Activated CD4-positive, alpha-beta T cell treated with anti-CD3 and anti-CD28 coated beads, Interleukin-2, amount 10 ng/mL, durations not matched to agents 7 days and 5 days (primary cell): Measurements from ENCODE around the gene COL1A1. TPM values are rescaled to one million over a fixed set of nuclear protein-coding genes. Genes with fewer than 3 reads are reported as not detected.

Experiments used
- CTCF ChIA-PET: fragments of 350-600 bp; sonication (Branson Sonifier 250); formaldehyde crosslinking; loops from one replicate; lab custom pipeline; 2021; ENCODE audit warnings: antibody characterized with exemption; lab: Charles Lee
- POLR2A ChIA-PET: fragments of 350-600 bp; sonication (Branson Sonifier 250); formaldehyde crosslinking; loops from one replicate; lab custom pipeline; 2021; ENCODE audit warnings: antibody characterized with exemption; lab: Charles Lee
- DNase-seq: peaks from one replicate; pipeline ENCODE4 v3.0.0-alpha.2; 2020
- H3K27ac Mint-ChIP-seq: one replicate; pipeline ENCODE4 v1.8.0; 2021; ENCODE audit warnings: mild to moderate bottlenecking, moderate library complexity, mixed read lengths
- H3K27me3 Mint-ChIP-seq: one replicate; pipeline ENCODE4 v1.8.0; 2021; ENCODE audit warnings: mixed read lengths
- H3K36me3 Mint-ChIP-seq: one replicate; pipeline ENCODE4 v1.8.0; 2021; ENCODE audit warnings: low read depth, mixed read lengths
- H3K4me1 Mint-ChIP-seq: one replicate; pipeline ENCODE4 v1.8.0; 2021; ENCODE audit warnings: mixed read lengths
- H3K4me3 Mint-ChIP-seq: one replicate; pipeline ENCODE4 v1.8.0; 2021; ENCODE audit warnings: mild to moderate bottlenecking, moderate library complexity, mixed read lengths
- H3K9me3 Mint-ChIP-seq: one replicate; pipeline ENCODE4 v1.8.0; 2021; ENCODE audit warnings: mixed read lengths
- total RNA-seq, 2 experiments: library from RNA; stranded (reverse); gene quantifications; one replicate each; pipeline ENCODE4 v1.2.3, GENCODE V29; 2021

COL1A1 gene
- under 1 TPM; 0.31 to 0.55 TPM for total RNA-seq

DNA sequence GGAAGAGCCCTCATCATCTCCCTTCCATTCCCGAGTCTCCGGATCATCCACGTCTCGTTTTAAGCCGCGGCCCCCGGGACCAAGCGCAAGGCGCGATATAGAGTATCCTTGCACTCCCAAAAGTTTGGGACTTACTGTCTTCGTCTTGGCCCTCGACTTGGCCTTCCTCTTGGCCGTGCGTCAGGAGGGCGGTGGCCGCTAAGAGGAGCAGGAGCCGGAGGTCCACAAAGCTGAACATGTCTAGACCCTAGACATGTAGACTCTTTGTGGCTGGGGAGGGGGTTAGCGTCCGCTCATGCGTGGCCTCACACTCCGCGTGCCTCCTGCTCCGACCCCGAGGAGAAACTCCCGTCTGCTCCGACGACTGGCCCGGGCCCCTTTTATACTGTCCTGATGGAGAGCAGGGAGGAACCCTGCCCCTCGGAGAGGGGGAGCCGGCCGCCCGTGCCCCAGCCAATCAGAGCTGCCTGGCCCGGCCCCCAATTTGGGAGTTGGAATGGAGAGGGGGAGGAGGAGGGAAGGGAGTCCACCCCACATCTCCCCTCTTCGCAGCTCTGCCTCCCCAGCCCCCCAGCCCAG, at the start of gene COL1A1:
TSS of gene COL1A1 (minus strand) at position 356 of the 579 bp plus-strand sequence. CDS start at position 238, 118 bp downstream.
- CTCF ChIA-PET = interaction anchor here (0.8 to 7.3 kb wide), 24 partner anchors 8 to 196 kb away, joined by 3 to 133 read pairs (median 7); partner anchors contain the start of genes LRRC59 and TMEM92
- H3K4me1 Mint-ChIP-seq = peaks cover 22% of the 10 kb centered on the region
- peaks cover 61% of the 10 kb centered on the region for H3K27me3 Mint-ChIP-seq
- POLR2A ChIA-PET = interaction anchor here (0.8 kb wide), 1 partner anchor 275 kb away, joined by 6 read pairs; no protein-coding TSS in a partner anchor
- no peak for DNase-seq
- H3K36me3 Mint-ChIP-seq = no peaks in the 10 kb centered on the region
- H3K9me3 Mint-ChIP-seq = no peaks in the 10 kb centered on the region
- peak within 1 kb of the TSS; percentile 64 for H3K4me3 Mint-ChIP-seq
- H3K27ac Mint-ChIP-seq = peak within 1 kb of the TSS; percentile 9

- Mint-ChIP-seq H3K4me1 (no peaks in the 10 kb centered on the region), H3K36me3 (peaks cover 2% of the 10 kb centered on the region), H3K4me3 (no peak overlapping the region), H3K9me3 (peaks cover 12% of the 10 kb centered on the region), H3K27me3 (peaks cover 28% of the 10 kb centered on the region), H3K27ac (no peak overlapping the region)
- POLR2A ChIA-PET = no interaction called here
- no peak for DNase-seq
- CTCF ChIA-PET = no interaction called here
Measured at GRCh38 chr17:50248255-50248654, 46.8 kb upstream of the COL1A1 start.

DNA sequence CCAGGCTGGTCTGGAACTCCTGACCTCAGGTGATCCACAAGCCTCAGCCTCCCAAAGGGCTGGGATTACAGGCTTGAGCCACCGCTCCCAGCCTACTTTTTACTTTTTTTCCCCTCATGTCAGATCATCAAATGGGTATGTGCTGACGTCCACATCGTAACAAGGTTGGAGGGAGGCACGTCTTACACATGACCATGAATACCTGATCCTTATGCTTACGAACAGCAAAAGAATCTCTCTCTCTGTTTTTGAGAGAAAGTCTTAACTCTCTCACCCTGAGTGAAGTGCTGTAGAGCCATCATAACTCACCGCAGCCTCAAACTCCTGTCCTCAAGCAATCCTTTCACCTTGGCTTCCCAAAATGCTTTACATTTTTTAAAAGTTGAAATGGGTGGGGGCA, 43.3 kb upstream of the COL1A1 start:
- ChIA-PET POLR2A (no interaction called here), CTCF (no interaction called here)
- Mint-ChIP-seq H3K4me3 (no peak overlapping the region), H3K27ac (no peak overlapping the region), H3K4me1 (no peaks in the 10 kb centered on the region), H3K27me3 (peaks cover 30% of the 10 kb centered on the region), H3K36me3 (peaks cover 2% of the 10 kb centered on the region), H3K9me3 (peaks cover 12% of the 10 kb centered on the region)
- DNase-seq = no peak

DNA sequence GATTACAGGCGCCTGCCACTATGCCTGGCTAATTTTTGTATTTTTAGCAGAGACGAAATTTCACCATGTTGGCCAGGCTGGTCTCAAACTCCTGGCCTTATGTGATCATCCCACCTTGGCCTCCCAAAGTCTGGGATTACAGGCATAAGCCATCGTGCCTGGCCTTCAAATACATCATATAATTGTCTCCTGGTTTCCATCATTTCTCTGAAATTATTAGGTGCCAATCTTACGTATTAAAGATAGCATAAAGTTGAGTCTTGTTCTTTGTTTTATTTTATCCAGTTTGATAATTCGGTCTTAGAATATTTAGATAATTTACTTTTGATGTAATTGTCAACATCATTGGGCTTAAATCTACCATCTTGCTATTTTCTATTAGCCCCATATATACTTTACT, 40.0 kb upstream of the COL1A1 start:
- H3K4me1 Mint-ChIP-seq = no peaks in the 10 kb centered on the region
- no peak overlapping the region for H3K4me3 Mint-ChIP-seq
- POLR2A ChIA-PET = no interaction called here
- no peaks in the 10 kb centered on the region for H3K9me3 Mint-ChIP-seq
- no peak for DNase-seq
- H3K36me3 Mint-ChIP-seq = no peaks in the 10 kb centered on the region
- H3K27me3 Mint-ChIP-seq = peaks cover 37% of the 10 kb centered on the region
- no peak overlapping the region for H3K27ac Mint-ChIP-seq
- CTCF ChIA-PET = no interaction called here

DNA sequence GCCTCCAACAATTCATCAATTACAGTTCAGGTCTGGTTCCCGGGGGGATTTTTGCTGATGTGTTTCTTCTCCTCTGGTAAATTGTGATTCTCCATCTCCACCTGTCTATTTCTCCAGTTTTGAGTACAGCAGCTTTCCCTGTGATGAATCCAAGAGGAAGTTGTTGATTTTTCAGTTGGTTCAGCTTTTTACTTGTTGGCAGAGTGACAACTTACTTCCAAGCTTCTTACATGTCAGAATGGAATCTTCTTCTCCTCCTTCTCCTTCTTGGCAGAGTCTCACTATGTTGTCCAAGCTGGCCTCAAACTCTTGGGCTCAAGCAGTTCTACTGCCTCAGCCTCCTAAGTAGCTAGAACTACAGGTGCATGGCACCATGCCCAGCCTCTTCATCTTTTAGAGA, 39.4 kb upstream of the COL1A1 start:
- ChIA-PET POLR2A (no interaction called here), CTCF (interaction anchor here (1.0 kb wide), 1 partner anchor 56 kb away, joined by 3 read pairs; no protein-coding TSS in a partner anchor)
- Mint-ChIP-seq H3K9me3 (no peaks in the 10 kb centered on the region), H3K36me3 (no peaks in the 10 kb centered on the region), H3K4me1 (no peaks in the 10 kb centered on the region), H3K27ac (no peak overlapping the region), H3K27me3 (peaks cover 39% of the 10 kb centered on the region), H3K4me3 (no peak overlapping the region)
- no peak for DNase-seq

- H3K4me1 Mint-ChIP-seq = no peaks in the 10 kb centered on the region
- ChIA-PET CTCF (interaction anchor here (0.6 to 1.3 kb wide), 4 partner anchors 19 to 325 kb away, joined by 3 read pairs; no protein-coding TSS in a partner anchor), POLR2A (no interaction called here)
- H3K36me3 Mint-ChIP-seq = no peaks in the 10 kb centered on the region
- H3K4me3 Mint-ChIP-seq = no peak overlapping the region
- H3K27me3 Mint-ChIP-seq = peaks cover 44% of the 10 kb centered on the region
- no peak for DNase-seq
- H3K27ac Mint-ChIP-seq = no peak overlapping the region
- no peaks in the 10 kb centered on the region for H3K9me3 Mint-ChIP-seq
Measured at GRCh38 chr17:50239937-50240336, 38.5 kb upstream of the COL1A1 start.

- DNase-seq = no peak
- H3K4me1 Mint-ChIP-seq = no peaks in the 10 kb centered on the region
- no peaks in the 10 kb centered on the region for H3K36me3 Mint-ChIP-seq
- H3K4me3 Mint-ChIP-seq = no peak overlapping the region
- no peak overlapping the region for H3K27ac Mint-ChIP-seq
- peaks cover 53% of the 10 kb centered on the region for H3K27me3 Mint-ChIP-seq
- ChIA-PET CTCF (interaction anchor here (1.3 kb wide), 1 partner anchor 31 kb away, joined by 3 read pairs; no protein-coding TSS in a partner anchor), POLR2A (no interaction called here)
- no peaks in the 10 kb centered on the region for H3K9me3 Mint-ChIP-seq
Measured at GRCh38 chr17:50238601-50239280, 37.3 kb upstream of the COL1A1 start.

- Mint-ChIP-seq H3K4me3 (no peak overlapping the region), H3K4me1 (no peaks in the 10 kb centered on the region), H3K36me3 (no peaks in the 10 kb centered on the region), H3K27ac (no peak overlapping the region), H3K9me3 (no peaks in the 10 kb centered on the region), H3K27me3 (peaks cover 58% of the 10 kb centered on the region)
- ChIA-PET POLR2A (no interaction called here), CTCF (interaction anchor here (1.1 kb wide), 1 partner anchor 24 kb away, joined by 3 read pairs; no protein-coding TSS in a partner anchor)
- DNase-seq = no peak
Measured at GRCh38 chr17:50237901-50238300, 36.5 kb upstream of the COL1A1 start.

DNA sequence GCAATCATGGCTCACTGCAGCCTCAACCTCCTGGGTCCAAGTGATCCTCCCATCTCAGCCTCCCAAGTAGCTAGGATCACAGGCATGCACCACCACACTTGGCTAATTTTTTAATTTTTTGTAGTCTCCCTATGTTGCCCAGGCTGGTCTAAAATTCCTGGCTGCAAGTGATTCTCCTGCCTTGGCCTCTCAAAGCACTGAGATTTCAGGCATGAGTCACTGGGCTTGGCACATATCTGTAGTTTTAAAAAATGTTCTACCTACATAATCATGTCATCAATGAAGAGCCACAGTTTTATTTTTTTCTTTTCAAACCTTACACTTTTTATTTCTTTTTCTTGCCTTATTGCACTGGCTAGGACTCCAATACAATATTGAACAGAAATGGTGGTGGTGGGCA, 33.1 kb upstream of the COL1A1 start:
- H3K27ac Mint-ChIP-seq = no peak overlapping the region
- no peaks in the 10 kb centered on the region for H3K36me3 Mint-ChIP-seq
- H3K4me3 Mint-ChIP-seq = no peak overlapping the region
- no peaks in the 10 kb centered on the region for H3K4me1 Mint-ChIP-seq
- POLR2A ChIA-PET = no interaction called here
- no peak for DNase-seq
- H3K27me3 Mint-ChIP-seq = peaks cover 53% of the 10 kb centered on the region
- H3K9me3 Mint-ChIP-seq = no peaks in the 10 kb centered on the region
- CTCF ChIA-PET = no interaction called here

GRCh38 chr17:50225701-50226240, 24.3 kb upstream of the COL1A1 start:
- ChIA-PET POLR2A (no interaction called here), CTCF (no interaction called here)
- Mint-ChIP-seq H3K36me3 (no peaks in the 10 kb centered on the region), H3K27ac (no peak overlapping the region), H3K9me3 (peaks cover 5% of the 10 kb centered on the region), H3K27me3 (peaks cover 9% of the 10 kb centered on the region), H3K4me3 (no peak overlapping the region), H3K4me1 (peaks cover 13% of the 10 kb centered on the region)
- no peak for DNase-seq

DNA sequence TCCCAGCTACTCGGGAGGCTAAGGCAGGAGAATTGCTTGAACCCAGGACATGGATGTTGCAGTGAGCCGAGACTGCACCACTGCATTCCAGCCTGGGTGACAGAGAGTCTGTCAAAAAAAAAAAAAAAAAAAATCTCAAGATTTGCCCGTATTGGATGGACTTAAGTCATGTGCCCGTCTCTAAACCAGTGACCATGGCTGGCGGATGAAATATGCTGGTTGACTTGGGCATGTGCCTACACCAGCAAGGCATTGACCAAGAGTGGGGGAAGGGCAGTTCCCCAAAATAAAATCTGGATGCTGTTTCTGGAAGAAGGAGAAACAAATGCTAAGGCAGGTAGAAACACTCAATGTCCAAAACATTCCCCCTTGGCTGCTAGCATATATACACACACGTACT, 21.5 kb upstream of the COL1A1 start:
- CTCF ChIA-PET = interaction anchor here (0.6 to 1.7 kb wide), 2 partner anchors 10 to 23 kb away, joined by 3 to 5 read pairs; no protein-coding TSS in a partner anchor
- DNase-seq = no peak
- no peaks in the 10 kb centered on the region for H3K36me3 Mint-ChIP-seq
- H3K27ac Mint-ChIP-seq = no peak overlapping the region
- H3K4me3 Mint-ChIP-seq = no peak overlapping the region
- H3K9me3 Mint-ChIP-seq = peaks cover 5% of the 10 kb centered on the region
- POLR2A ChIA-PET = no interaction called here
- H3K27me3 Mint-ChIP-seq = peaks cover 6% of the 10 kb centered on the region
- H3K4me1 Mint-ChIP-seq = peaks cover 15% of the 10 kb centered on the region

GRCh38 chr17:50221864-50222545, 20.6 kb upstream of the COL1A1 start:
- no peaks in the 10 kb centered on the region for H3K36me3 Mint-ChIP-seq
- H3K4me1 Mint-ChIP-seq = peaks cover 15% of the 10 kb centered on the region
- H3K27ac Mint-ChIP-seq = peak overlapping the region; percentile 84
- H3K4me3 Mint-ChIP-seq = no peak overlapping the region
- peaks cover 3% of the 10 kb centered on the region for H3K9me3 Mint-ChIP-seq
- POLR2A ChIA-PET = no interaction called here
- CTCF ChIA-PET = interaction anchor here (0.7 to 1.8 kb wide), 3 partner anchors 9 to 234 kb away, joined by 3 to 7 read pairs (median 5); no protein-coding TSS in a partner anchor
- peaks cover 10% of the 10 kb centered on the region for H3K27me3 Mint-ChIP-seq
- DNase-seq = no peak
